Measurements from ENCODE around the gene TBC1D21.

GRCh38 chr15:73915082-73915481 is 41.7 kb downstream of the TBC1D21 start:
- TF ChIP-seq CTCF (conservative IDR thresholded peaks at IDR 0.05; ENCODE audit: low read depth, low read length) (no peak), EZH2 (IDR thresholded peaks at IDR 0.05; ENCODE audit: borderline replicate concordance, low read depth, low read length, poor library complexity, severe bottlenecking) (no peak)

All from A673 (cell line).